ENCODE data around the gene MRPL55.

Gene MRPL55

GRCh38 chr1:228066891-228067654 is 42.0 kb downstream of the MRPL55 start:
- no peak for DNase-seq

GRCh38 chr1:228066416-228066815 is 42.7 kb downstream of the MRPL55 start:
- no peak for DNase-seq

- DNase-seq = no peak
Observed at GRCh38 chr1:228065543-228066347, 43.4 kb downstream of the MRPL55 start.

GRCh38 chr1:228064741-228065542 is 44.2 kb downstream of the MRPL55 start:
- no peak for DNase-seq

GRCh38 chr1:228064296-228064695 is 44.8 kb downstream of the MRPL55 start:
- DNase-seq = no peak

GRCh38 chr1:228063251-228064191 is 45.6 kb downstream of the MRPL55 start:
- no peak for DNase-seq

- DNase-seq = no peak
Observed at GRCh38 chr1:228062812-228063211, 46.3 kb downstream of the MRPL55 start.

- DNase-seq = no peak
Observed at GRCh38 chr1:228062085-228062791, 46.9 kb downstream of the MRPL55 start.

- no peak for DNase-seq
Observed at GRCh38 chr1:228061411-228062084, 47.6 kb downstream of the MRPL55 start.

- DNase-seq = no peak
Observed at GRCh38 chr1:228060458-228061190, 48.5 kb downstream of the MRPL55 start.

GRCh38 chr1:228059634-228060457 is 49.3 kb downstream of the MRPL55 start:
- DNase-seq = peak; percentile 78

- peak; percentile 62 for DNase-seq
Observed at GRCh38 chr1:228058949-228059633, 50.0 kb downstream of the MRPL55 start.

- no peak for DNase-seq
Observed at GRCh38 chr1:228058172-228058948, 50.7 kb downstream of the MRPL55 start.

Measured in CD4-positive, alpha-beta T cell treated with Interleukin-6 for 4 hours (primary cell).